HG03457 (cell line): ENCODE results near the gene WEE2.

Source experiments
- ATAC-seq: cut with Tn5 transposase; IDR thresholded peaks from one replicate; pipeline ENCODE4 v1.9.1; 2021; ENCODE audit warnings: moderate number of reproducible peaks; ENCODE audit not compliant: unreplicated experiment

WEE2 gene

DNA sequence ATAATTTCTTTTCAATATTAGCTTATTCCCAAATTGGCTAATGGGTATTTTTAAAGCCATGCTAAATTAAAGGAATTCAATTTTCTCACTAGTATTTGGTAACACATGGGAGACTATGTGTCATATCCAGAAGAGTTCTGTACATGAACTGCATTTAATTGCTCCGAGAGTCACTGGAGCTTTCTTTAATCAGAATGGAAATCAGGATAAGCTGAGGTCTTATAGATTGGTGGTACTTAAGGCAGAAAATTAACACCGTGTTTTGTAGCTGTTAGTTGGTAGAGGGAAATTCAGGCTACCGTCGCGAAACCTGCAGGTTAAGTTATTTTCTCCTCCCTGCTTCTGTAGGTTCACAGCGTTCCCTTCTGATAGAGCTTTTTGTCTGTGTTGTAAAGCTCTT is at the start of gene WEE2:
Gene WEE2 (plus strand): TSS at position 3 of the 400 bp plus-strand sequence. CDS start 406 bp downstream, outside the sequence.
- no peak for ATAC-seq

DNA sequence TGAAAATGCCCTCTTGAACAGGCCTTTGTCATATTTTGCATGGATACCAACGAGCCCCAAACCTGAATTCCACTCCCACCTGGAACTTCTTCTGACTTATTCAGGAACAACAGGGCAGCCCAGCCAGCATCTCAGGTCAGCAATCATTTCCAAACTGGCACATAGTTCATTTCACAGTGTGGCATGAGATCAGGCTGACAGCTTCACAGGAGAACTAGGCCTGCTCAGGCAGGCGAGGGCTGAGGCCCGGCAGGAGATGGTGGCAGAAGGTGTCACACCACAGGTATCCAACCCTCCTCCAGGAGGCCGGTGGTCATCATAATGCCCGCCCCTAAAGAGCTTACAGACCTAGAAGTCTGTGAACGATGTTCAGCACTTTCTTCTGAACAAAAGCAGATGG is 48.7 kb upstream of the WEE2 start:
- no peak for ATAC-seq

GRCh38 chr7:141660259-141660658 is 47.9 kb upstream of the WEE2 start:
- no peak for ATAC-seq

- ATAC-seq = no peak
Measured at GRCh38 chr7:141663081-141663849, 44.9 kb upstream of the WEE2 start.

DNA sequence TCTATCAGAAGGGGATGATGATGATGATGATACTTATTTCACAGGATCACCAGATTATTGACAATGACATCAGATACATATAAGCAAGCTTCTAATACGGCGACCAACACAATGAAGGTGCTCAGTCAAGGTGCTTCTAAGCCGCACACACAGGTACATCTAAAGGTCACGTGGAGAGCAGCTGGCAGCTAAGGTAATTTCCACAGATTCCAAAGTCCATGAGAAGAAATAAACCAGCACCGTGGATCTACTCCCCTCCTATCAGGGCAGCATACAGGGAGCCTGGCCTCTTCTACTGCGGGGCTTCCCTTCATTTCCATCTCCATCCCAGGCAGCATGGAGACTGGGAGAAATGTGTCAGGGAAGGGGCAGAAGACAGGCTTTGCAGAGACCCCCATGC is 43.7 kb upstream of the WEE2 start:
- no peak for ATAC-seq

DNA sequence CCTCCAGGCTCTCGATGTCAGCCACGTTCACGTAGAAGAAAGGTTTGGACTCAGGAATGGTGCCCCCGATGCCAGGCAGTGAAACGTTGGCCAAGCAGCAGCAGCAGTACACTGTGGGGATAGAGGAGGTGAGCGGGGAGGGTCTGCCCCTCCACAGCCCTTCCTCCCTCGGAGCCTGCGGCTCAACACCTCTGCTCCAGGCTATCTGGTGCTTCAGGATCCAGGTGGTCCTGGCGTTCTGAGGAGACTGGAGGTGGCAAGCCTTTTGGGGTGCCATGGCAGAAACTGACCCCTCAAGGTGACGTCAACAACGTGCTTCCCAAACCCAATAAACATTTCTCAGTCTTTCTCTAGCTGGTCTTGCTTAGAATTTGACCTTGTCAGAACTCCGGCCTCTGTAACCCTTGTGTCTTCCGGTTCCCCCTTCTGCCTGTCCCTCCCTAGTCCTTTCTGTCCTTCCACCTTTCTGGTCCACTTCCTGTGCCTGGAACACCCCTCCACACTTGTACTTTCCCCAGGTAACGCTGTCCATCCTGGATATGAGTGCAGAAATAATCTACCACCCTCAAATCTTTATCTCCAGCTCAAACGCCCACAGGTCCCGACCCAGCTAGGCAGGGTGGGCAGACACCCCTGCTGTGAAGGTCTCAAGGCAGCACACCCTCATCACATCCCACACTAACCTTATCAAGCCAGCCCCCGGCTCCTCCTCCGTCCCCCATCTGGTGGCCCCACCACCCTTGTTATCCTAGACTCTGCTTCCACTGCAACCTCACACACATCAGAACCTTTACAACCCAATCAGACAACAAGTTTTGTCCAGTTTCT is 42.7 kb upstream of the WEE2 start:
- no peak for ATAC-seq

DNA sequence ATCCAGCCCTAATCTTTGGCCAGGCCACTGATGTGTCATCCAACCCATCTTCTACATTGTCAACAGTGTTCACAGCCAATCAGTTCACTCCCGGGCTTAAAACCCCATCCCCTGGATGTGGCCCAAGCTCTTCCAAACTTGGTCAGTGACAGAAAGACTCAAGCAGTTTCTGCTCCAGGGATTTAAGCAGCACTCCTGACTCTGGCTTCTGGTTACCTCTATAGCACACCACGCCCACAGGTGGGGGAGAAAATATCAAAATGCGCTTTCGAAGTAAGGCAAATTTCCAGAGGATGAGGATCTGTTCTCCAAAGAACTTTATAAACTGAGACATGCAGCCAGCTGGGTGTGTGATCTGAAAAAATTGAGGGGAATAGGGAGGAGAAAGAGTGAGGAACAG is 42.1 kb upstream of the WEE2 start:
- no peak for ATAC-seq

DNA sequence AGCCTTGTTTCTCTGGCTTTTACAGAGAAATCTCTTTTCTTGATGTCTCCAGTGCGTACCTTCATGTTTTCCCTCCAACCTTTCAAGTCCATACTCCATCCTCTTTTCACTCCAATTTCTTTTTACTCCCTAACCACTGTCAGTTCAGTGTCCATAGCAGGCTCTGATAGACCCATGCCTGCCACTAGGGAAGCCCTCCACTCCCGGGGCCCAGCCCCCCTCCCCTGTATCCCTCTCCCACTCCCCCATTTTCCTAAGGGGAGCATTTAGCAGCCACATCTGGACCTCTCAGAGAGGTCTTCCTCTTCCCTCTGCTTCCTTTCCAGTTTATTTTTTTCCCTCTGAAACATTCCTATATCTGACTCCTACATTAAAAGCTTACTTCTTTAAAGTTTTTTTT is 39.3 kb upstream of the WEE2 start:
- ATAC-seq = no peak

DNA sequence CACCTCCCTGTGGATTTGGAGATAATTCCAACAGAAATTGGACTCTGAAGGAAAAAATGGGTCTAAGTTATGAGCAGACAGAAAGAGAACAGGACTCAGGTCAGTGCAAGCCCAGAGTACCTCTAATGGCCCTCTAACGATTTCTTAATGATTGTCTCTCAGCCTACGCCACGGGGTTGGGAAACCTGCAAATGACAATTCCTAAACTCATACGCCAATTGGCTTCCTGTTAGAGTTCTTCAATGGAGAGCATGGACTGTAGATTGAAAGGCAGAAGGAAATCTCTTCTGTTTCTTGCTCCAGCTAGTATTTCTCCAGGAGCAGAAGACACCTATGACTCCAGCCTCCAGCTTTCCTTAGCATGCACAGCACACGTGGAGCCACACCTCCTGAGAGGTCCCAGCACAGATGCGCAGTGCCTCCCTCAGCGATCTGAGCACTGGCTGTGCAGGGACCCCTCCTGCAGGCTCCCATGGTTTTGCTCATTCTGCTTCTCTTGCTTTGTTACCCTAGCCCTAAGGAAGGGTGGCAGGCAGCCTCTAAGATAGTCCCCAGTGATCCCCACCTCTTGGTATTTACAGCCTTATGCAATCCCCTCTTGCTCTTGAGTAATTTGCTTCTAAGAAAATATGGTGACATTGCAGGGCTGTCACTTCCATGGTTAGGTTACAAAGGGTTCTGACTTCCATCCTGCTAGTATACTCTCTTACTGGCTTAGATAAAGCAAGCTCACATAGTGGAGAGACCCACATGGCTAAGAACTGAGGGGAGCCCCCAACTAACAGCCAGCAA is 36.3 kb upstream of the WEE2 start:
- ATAC-seq = no peak

GRCh38 chr7:141673346-141673745 is 34.8 kb upstream of the WEE2 start:
- no peak for ATAC-seq

DNA sequence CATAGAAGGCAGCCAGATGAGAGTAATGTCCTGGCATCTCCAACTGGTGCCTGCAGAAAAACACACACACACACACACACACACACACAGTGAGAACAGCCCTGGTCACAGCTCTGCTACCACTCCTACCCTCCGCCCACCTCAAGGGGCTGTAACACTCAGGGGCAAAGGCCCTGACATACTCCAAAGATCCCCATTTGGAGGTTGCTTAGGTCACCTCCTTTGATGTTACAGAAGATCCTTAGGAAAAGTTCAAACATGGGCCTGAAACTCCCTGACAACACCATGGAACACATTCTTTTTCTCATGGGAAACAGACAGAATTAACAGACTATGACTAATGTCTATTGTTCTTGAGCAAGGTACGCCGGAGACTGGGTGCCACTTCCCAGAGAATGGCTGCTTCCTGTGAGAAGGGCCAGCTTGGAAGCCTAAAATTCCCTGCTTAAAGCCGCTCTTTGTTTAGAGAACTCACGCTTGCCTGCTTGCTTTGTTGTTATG is 33.9 kb upstream of the WEE2 start:
- no peak for ATAC-seq

DNA sequence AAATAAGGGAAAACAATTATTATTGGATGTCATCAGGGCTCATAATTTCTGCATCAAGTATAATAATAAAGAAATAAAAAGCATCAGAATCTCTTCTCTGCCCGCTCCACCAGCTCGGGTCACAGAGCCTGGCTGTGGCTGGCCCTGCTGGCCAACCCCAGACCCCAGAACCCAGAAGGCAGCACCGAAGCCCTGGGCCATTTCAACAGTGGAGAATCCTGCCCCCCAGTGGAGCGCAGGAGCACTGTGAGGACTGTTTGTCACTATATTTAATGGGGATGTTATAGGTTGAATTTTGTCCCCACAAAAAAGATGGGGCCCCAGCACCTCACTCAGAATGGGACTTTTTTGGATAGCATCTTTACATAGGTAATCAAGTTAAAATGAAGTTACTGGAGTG is 33.5 kb upstream of the WEE2 start:
- no peak for ATAC-seq

- ATAC-seq = no peak
Measured at GRCh38 chr7:141675436-141676215, 32.5 kb upstream of the WEE2 start.

GRCh38 chr7:141676618-141677017 is 31.5 kb upstream of the WEE2 start:
- no peak for ATAC-seq

GRCh38 chr7:141679014-141679413 is 29.1 kb upstream of the WEE2 start:
- no peak for ATAC-seq

DNA sequence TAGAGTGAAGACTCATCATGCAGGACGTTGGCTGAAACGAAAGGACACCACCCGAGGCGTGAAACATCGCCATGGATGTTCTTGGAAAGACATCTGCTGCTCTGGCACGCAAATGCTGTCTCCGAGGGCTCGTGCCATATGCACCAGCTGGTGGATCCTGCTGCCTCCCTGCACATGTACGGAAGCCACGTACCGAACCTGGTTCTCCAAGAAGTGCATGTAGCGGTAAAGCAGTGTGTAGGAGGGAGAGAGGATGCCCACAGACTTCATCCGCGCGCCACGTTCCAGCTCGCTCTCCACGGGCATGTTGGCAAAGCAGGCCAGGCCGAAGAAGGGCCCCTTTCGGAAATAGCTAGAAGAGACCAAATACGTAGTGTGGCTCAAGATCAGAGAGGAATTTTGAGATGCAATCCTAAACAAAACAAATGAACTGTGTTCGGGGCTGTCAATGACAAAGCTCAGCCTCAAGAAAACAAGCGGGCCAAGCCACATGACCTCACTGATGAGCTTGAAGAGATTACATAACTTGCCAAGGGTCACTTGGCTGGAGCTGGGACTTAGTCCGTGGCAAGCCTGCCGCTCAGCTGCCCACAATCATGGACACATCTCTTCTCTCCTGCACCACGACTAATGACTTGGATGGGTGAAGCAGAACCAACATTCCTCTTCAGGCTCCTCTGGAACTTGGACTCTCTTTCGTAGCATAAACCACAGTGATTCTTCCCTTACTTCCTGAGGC is 22.7 kb upstream of the WEE2 start:
- no peak for ATAC-seq

GRCh38 chr7:141686074-141686473 is 22.1 kb upstream of the WEE2 start:
- no peak for ATAC-seq

DNA sequence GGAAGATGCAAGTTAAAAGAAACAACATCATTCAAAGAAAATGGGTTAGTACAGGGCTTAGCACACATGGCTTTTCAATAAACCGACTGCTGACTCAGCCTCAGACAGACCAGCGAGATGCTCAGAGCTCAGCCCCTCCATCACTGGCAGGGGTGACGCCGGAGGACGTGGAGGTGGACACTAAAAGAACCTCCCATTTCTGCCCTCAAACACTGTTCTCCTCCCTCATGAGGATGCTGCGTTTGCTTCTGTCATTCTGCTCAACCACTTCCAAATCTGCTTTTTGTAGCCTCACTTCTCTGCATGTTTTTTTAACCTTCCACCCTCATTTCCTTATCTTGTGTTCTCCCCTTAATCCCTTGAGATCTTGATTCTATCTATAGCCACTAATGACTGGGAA is 21.5 kb upstream of the WEE2 start:
- no peak for ATAC-seq

GRCh38 chr7:141688043-141688442 is 20.1 kb upstream of the WEE2 start:
- no peak for ATAC-seq
